ENCODE measurements around the gene MAGI1.
"Not testable (repeated sequence)": the region's sequence is repeated elsewhere in the genome, so short reads cannot be mapped to it uniquely, and the experiment has no call there.

Gene MAGI1

DNA sequence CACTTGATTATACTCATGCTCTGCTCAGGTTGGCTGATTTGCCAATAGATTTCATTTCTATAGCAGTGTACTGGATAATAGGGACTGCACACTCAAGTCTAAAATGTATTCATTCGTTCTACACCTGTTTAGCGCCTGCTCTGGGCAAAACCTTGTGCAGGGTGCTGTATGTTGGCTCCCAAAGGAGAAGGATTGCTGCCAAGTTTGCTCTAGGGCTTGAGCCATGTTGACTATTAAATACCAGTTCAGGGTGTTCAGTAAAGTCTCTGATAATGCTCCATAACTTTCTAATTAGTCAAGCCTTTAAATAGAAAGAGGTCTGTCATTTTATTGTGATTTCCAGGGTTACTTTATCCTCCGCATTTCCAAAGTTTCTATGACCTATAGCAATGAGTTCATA is 470.2 kb downstream of the MAGI1 start:
- ChIA-PET CTCF (no interaction called here), POLR2A (no interaction called here)
- TF ChIP-seq ZNF384 (IDR thresholded peaks at IDR 0.05): no peak
- TF ChIP-seq NFRKB (IDR thresholded peaks at IDR 0.05): no peak
- TF ChIP-seq HDGF (IDR thresholded peaks at IDR 0.05; ENCODE audit: borderline replicate concordance): no peak
- no peak for TF ChIP-seq CTBP1 (IDR thresholded peaks at IDR 0.05; ENCODE audit: borderline replicate concordance)
- no peak for TF ChIP-seq FOXM1 (IDR thresholded peaks at IDR 0.05; ENCODE audit: borderline replicate concordance)
- no peak for TF ChIP-seq FOXK2 (IDR thresholded peaks at IDR 0.05)
- no peak for TF ChIP-seq SP1 (IDR thresholded peaks at IDR 0.05)
- TF ChIP-seq FOXA1 (IDR thresholded peaks at IDR 0.05): no peak
- TF ChIP-seq ARNT (IDR thresholded peaks at IDR 0.05): no peak
- no peak for TF ChIP-seq ELF4 (IDR thresholded peaks at IDR 0.05)
- TF ChIP-seq SUZ12 (IDR thresholded peaks at IDR 0.05): no peak
- TF ChIP-seq BHLHE40 (IDR thresholded peaks at IDR 0.05; ENCODE audit: borderline replicate concordance): no peak
- TF ChIP-seq, protein P1, sequence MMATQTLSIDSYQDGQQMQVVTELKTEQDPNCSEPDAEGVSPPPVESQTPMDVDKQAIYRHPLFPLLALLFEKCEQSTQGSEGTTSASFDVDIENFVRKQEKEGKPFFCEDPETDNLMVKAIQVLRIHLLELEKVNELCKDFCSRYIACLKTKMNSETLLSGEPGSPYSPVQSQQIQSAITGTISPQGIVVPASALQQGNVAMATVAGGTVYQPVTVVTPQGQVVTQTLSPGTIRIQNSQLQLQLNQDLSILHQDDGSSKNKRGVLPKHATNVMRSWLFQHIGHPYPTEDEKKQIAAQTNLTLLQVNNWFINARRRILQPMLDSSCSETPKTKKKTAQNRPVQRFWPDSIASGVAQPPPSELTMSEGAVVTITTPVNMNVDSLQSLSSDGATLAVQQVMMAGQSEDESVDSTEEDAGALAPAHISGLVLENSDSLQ (IDR thresholded peaks at IDR 0.05): no peak
- TF ChIP-seq L3MBTL2 (conservative IDR thresholded peaks at IDR 0.05): no peak
- TF ChIP-seq TARDBP (IDR thresholded peaks at IDR 0.05): no peak
- no peak for TF ChIP-seq LEF1 (IDR thresholded peaks at IDR 0.05; ENCODE audit: borderline replicate concordance)
- no peak for DNase-seq (ENCODE audit: extremely low spot score)

DNA sequence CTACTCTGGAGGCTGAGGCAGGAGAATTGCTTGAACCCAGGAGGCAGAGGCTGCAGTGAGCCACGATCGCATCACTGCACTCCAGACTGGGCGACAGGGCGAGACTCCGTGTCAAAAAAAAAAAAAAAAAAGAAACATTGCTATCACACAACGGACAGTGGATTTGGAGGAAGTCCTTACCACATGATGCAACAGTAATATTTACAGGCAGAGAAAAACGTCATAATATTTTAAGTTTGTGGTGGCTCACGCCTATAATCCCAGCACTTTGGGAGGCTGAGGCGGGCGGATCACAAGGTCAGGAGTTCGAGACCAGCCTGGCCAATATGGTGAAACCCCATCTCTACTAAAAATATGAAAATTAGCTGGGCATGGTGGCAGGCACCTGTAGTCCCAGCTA is 473.0 kb downstream of the MAGI1 start:
- POLR2A ChIA-PET; DNase-seq (ENCODE audit: extremely low spot score); CTCF ChIA-PET: not testable (repeated sequence)

DNA sequence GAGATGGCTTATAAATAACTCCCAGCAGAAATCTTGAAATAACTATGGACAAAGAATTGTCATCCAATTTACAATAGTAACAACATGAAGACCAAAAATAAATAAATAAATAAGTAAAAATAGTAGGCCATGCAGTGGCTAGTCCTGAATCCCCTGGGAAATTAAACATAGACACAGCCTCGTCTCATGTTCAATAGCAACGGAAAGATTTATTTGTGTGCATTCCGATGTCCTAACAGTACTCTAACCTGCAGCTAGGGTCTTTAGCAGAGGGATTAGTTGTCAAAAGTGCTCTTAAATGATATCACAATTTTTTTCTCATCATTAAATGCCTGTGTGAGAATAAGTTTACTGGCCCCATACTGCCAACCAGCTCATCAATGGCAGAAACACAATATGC is 474.2 kb downstream of the MAGI1 start:
- no peak for DNase-seq (ENCODE audit: extremely low spot score)
- POLR2A ChIA-PET: no interaction called here
- TF ChIP-seq BHLHE40 (IDR thresholded peaks at IDR 0.05; ENCODE audit: borderline replicate concordance) (no peak), FOXA1 (IDR thresholded peaks at IDR 0.05) (no peak), SUZ12 (IDR thresholded peaks at IDR 0.05) (no peak), L3MBTL2 (conservative IDR thresholded peaks at IDR 0.05) (no peak), FOXK2 (IDR thresholded peaks at IDR 0.05) (no peak), HDGF (IDR thresholded peaks at IDR 0.05; ENCODE audit: borderline replicate concordance) (no peak), NFRKB (IDR thresholded peaks at IDR 0.05) (no peak), CTBP1 (IDR thresholded peaks at IDR 0.05; ENCODE audit: borderline replicate concordance) (no peak), ZNF384 (IDR thresholded peaks at IDR 0.05) (no peak), LEF1 (IDR thresholded peaks at IDR 0.05; ENCODE audit: borderline replicate concordance) (no peak), ARNT (IDR thresholded peaks at IDR 0.05) (no peak), FOXM1 (IDR thresholded peaks at IDR 0.05; ENCODE audit: borderline replicate concordance) (no peak), SP1 (IDR thresholded peaks at IDR 0.05) (no peak), TARDBP (IDR thresholded peaks at IDR 0.05) (no peak), ELF4 (IDR thresholded peaks at IDR 0.05) (no peak)
- TF ChIP-seq, protein P1 (IDR thresholded peaks at IDR 0.05): no peak
- CTCF ChIA-PET: no interaction called here

DNA sequence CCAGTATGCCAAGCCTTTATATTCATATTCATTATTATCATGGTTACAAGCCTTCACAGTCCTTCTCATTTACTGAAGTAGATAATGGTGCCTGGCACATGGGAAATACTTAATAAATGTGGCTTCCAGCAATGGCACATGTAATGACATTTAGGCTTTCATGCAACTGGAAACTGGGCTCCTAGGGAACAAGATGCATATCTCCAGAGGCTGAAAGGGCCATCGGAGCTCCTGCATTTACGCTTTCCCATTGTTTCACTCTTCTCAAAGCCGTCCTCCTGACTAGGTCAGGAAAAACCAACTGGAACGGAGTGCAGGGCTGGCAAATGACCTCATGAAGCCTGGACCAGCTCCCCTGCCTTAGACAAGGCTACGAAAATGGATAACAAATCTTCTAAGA is 474.9 kb downstream of the MAGI1 start:
- TF ChIP-seq SP1 (IDR thresholded peaks at IDR 0.05) (no peak), NFRKB (IDR thresholded peaks at IDR 0.05) (no peak), FOXK2 (IDR thresholded peaks at IDR 0.05) (no peak), ARNT (IDR thresholded peaks at IDR 0.05) (no peak), ELF4 (IDR thresholded peaks at IDR 0.05) (no peak), SUZ12 (IDR thresholded peaks at IDR 0.05) (no peak), FOXM1 (IDR thresholded peaks at IDR 0.05; ENCODE audit: borderline replicate concordance) (no peak), HDGF (IDR thresholded peaks at IDR 0.05; ENCODE audit: borderline replicate concordance) (no peak)
- ChIA-PET POLR2A (no interaction called here), CTCF (no interaction called here)

DNA sequence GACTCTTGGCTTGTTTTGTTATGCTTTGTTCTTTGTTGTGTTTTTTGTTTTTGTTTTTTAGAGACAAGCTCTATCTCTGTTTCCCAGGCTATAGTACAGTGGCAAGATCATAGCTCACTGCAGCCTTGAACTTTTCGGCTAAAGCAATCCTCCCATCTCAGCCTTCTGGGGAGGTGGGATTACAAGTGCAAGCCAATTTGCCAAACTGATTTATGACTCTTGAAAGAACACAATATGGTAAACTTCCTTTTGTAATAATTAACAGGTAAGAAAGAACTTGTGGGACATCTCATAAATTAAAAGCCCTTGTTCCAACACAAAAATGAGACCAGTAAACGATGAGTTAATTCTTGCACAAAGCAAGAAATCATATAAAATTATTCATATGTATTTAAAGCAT is 476.3 kb downstream of the MAGI1 start:
- DNase-seq (ENCODE audit: extremely low spot score): no peak
- CTCF ChIA-PET: interaction anchor here (0.6 kb wide), 1 partner anchor 593 kb away, joined by 3 read pairs; no protein-coding TSS in a partner anchor
- TF ChIP-seq BHLHE40 (IDR thresholded peaks at IDR 0.05; ENCODE audit: borderline replicate concordance) (no peak), SP1 (IDR thresholded peaks at IDR 0.05) (no peak), FOXK2 (IDR thresholded peaks at IDR 0.05) (no peak), ARNT (IDR thresholded peaks at IDR 0.05) (no peak), L3MBTL2 (conservative IDR thresholded peaks at IDR 0.05) (no peak), HDGF (IDR thresholded peaks at IDR 0.05; ENCODE audit: borderline replicate concordance) (no peak), ELF4 (IDR thresholded peaks at IDR 0.05) (no peak), LEF1 (IDR thresholded peaks at IDR 0.05; ENCODE audit: borderline replicate concordance) (no peak), NFRKB (IDR thresholded peaks at IDR 0.05) (no peak), FOXA1 (IDR thresholded peaks at IDR 0.05) (no peak), TARDBP (IDR thresholded peaks at IDR 0.05) (no peak), FOXM1 (IDR thresholded peaks at IDR 0.05; ENCODE audit: borderline replicate concordance) (no peak), ZNF384 (IDR thresholded peaks at IDR 0.05) (no peak)
- TF ChIP-seq, protein P1 (IDR thresholded peaks at IDR 0.05): no peak
- POLR2A ChIA-PET: no interaction called here

More for the DNA sequence above, 474.9 kb downstream of the MAGI1 start:
- DNase-seq (ENCODE audit: extremely low spot score): no peak

DNA sequence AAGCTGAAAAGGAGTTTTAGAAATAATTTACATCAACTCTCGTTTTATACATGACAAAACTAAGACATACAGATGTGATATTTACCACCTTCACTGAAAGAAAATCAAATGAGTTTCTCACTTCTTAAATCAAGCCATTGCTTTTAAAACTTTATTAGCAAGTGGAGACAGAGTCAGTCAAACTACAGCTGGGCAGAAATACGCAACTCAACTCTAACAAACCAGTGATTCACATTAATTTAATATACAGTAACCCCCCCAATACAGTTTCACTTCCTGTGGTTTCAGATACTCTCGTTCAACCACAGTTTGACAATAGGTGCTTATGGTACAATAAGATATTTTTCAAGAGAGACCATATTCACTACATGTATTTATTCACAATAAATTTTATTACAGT is 477.1 kb downstream of the MAGI1 start:
- no peak for DNase-seq (ENCODE audit: extremely low spot score)
- CTCF ChIA-PET: no interaction called here
- no peak for TF ChIP-seq FOXA1 (IDR thresholded peaks at IDR 0.05)
- TF ChIP-seq ELF4 (IDR thresholded peaks at IDR 0.05): no peak
- TF ChIP-seq L3MBTL2 (conservative IDR thresholded peaks at IDR 0.05): no peak
- no peak for TF ChIP-seq SUZ12 (IDR thresholded peaks at IDR 0.05)
- no peak for TF ChIP-seq LEF1 (IDR thresholded peaks at IDR 0.05; ENCODE audit: borderline replicate concordance)
- TF ChIP-seq ARNT (IDR thresholded peaks at IDR 0.05): no peak
- no peak for TF ChIP-seq FOXM1 (IDR thresholded peaks at IDR 0.05; ENCODE audit: borderline replicate concordance)
- TF ChIP-seq ZNF384 (IDR thresholded peaks at IDR 0.05): no peak
- TF ChIP-seq FOXK2 (IDR thresholded peaks at IDR 0.05): no peak
- POLR2A ChIA-PET: no interaction called here

Data from HEK293T (cell line).